Germinal center (tissue), 1 donor: ENCODE results near the gene TDP2.

Experiments
- DNase-seq: peaks from one replicate; pipeline ENCODE4 v3.0.0; 2012; ENCODE audit warnings: mixed read lengths, low spot score

The TDP2 gene, protein sequence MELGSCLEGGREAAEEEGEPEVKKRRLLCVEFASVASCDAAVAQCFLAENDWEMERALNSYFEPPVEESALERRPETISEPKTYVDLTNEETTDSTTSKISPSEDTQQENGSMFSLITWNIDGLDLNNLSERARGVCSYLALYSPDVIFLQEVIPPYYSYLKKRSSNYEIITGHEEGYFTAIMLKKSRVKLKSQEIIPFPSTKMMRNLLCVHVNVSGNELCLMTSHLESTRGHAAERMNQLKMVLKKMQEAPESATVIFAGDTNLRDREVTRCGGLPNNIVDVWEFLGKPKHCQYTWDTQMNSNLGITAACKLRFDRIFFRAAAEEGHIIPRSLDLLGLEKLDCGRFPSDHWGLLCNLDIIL

DNA sequence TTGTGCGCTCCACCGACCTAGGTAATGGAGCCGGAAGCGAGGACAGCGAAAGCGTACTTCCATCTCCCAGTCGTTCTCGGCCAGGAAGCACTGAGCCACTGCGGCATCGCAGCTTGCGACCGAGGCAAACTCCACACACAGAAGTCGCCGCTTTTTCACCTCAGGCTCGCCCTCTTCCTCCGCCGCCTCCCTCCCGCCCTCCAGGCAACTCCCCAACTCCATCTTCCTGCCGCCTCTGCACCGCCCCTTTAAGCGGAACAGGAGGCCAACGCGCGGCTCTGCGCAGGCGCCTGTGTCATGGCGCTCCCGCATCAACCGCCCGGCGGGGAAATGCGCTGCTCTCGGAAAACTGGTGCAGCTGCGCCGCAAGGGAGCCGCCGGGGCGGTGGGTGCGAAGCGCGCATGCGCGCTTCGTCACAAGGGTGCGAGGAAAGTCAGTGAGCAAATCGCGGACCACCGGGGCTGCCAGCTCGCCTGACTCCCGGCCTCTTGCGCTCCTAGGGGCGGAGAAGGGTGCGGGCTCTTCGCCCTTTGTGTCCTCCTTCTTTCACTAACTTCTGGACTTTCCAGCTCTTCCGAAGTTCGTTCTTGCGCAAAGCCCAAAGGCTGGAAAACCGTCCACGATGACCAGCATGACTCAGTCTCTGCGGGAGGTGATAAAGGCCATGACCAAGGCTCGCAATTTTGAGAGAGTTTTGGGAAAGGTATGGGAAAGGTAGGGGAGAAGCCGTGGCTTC is at the start of gene TDP2, which contains the start of gene ACOT13:
TDP2 (minus strand) TSS at position 259 of the 737 bp plus-strand sequence; CDS start at position 222, 37 bp downstream.
ACOT13 (plus strand) TSS at position 437 of the 737 bp plus-strand sequence; CDS start at position 624, 187 bp downstream.
- DNase-seq = peak; percentile 97

DNA sequence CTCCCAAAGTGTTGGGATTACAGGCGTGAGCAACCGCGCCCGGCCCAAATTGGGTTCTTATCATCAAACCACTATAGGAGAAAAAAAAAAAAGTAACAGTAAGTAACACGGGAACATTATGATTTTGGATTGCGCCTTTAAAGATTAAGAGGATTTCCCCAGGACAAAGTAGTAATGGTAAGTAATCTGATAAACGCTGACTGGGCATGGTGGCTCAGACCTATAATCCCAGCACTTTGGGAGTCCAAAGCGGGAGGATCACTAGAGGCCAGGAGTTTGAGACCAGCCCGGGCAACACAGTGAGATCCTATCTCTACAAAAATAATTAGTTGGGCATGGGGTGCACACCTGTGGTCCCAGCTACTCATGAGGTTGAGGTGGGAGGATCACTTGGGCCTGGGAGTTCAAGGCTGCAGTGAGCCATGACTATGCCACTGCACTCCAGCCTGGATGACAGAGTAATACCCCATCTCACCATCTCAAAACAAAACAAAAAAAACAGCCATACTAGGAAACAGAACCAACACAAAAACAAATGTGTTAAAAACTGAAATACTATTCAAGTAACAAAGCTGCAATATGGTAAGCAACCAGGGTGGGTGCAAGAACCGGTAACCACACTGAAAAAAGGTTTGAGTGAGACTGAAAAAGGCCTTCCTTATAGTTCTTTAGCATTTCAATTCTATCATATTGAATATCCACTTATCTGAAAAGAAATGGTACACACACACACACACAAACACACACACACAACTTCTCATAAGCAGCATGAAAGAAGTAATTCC is 44.0 kb upstream of the TDP2 start:
- no peak for DNase-seq

DNA sequence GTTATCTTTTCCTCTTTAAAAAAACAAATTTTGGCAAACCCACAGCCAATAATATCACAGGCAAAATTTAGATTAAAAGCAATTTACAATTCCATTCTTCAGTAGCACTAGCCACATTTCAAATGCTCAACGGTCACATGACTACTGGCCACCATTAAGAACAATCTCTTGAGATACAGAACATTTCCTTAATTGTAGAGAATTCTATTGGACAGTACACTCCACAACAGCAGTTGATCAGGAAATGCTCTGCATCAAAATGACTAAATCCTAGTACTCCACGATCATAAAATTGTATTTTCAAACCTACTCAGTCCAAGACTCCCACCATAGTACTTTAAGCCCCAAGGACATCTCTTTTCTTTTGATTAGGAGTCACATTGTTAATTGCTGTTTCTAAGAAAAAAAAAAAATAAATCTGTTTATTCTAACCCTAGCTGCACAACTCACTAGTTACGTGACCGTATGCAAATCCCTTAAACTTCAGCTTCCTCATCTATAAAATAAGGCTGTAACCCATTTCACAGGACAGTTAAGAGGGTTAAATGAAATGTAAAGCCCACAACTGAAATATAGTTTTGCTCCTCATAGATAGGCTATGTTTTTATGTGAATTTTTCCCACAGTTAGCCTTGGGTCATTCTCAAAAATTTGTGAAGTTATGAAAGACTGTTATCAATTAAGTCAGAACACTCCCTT is 42.5 kb upstream of the TDP2 start:
- DNase-seq = no peak

DNA sequence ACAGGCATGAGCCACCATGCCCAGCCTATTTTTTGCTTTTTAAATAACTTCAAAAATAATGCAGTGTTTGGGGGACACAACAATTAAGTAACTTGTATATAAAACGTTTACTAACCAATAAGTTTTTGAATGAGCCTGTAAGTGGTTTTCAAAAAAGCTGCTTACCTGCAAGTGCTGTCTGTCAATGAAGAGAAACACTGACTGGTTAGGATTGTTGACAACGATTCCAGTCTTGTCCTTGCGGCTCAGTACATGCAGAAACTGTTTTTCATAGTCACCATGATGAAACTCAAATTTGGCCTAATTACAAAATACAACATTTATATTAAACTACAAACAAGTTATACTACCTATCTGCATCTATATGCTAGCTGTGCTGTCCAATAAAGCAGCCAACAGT is 41.9 kb upstream of the TDP2 start:
- DNase-seq = no peak

DNA sequence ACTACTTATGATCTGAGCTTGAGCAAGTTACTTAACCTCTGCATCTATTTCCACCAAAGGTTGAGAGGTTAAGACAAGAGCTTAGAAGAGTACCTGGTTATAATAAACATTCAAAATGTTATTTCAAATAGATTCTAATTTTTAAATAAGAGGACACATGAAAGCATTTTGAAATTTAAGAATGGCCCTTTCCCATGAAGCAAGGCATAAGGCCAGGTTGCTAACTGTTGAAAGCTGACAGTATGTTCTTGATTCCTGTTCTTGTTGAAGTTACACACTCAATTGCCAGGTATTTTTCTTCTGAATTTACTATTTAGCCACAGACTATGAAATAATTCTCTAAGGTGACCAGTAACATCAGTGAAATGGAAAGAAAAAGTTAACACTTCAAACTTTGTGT is 37.8 kb upstream of the TDP2 start:
- DNase-seq = no peak

DNA sequence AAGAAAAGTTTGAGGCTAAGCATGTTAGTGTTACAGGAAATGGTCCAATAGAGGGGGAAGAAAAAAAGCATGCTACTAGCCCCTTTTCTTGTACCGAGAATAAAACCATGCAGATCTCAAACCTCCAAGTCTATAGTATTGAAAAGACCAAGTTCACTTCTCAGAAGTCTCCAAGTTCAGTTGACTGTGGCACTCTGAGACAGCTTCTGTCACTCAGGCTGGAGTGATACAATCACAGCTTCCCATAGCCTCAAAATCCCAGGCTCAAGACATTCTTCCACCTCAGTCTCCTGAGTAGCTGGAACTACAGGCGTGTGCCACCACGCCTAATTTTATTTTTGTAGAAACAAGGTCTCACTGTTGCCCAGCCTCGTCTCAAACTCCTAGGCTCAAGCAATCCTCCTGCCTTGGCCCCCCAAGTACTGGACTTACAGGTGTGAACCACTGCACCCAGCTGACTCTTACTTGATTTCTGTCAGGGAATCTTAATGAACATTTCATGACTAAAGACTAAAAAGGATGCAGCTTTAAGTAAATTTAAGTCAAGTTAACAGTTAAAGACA is 36.1 kb upstream of the TDP2 start:
- DNase-seq = no peak

DNA sequence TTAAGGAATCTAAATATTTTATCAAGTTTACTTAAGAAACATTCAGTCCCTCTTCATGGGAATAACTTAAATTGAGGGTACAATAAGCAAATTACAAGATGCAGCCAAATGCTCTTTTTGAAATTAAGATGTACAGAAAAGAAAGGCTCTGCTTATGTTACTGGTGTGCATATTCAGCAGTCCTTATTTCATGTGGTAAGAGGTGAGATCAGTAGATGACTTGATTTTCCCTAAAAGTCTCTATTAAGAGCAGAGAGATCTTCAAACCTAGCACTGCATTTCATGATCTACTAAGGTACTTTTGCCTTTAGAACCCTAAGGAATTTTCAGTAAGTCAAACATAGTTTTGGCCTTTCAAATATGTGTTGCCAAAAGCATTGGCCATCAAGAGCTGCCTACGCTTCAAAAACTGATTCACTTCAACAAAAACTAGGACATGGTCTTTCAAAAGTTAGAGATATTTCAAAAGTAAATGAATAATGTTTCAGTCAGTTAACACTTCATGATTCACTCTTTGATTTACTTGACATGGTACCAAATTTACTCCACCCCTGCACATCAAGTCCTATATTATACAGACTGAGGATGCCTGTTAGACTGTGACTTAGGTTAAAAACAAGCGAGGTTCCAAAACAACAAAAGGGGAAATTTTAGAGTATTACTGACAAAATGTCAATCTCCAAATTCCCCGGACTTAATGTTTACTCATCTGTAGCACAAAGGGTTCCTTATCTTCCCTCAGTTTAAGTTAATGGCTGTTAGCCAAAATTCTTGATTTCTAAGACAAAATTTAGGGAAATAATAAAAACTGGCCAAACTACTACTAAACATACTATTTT is 33.0 kb upstream of the TDP2 start:
- DNase-seq = no peak

DNA sequence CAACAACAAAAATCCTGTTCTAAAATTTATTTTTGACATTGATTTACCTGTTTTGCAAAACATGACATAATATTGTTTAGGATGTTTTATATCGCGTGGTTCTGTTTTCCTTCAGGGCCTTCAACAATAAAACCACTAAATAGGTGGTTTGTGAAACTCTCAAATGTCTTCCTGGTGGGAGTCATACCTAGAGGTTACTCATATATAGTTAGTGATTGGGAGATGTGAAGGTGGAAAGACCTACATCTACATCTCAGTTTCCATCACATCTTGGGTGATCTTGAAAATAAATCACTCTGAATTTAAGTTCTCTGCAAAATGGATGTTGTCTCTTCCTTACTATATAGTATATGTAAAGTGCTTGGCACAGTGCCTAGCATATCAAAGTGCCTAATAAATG is 29.4 kb upstream of the TDP2 start:
- no peak for DNase-seq

DNA sequence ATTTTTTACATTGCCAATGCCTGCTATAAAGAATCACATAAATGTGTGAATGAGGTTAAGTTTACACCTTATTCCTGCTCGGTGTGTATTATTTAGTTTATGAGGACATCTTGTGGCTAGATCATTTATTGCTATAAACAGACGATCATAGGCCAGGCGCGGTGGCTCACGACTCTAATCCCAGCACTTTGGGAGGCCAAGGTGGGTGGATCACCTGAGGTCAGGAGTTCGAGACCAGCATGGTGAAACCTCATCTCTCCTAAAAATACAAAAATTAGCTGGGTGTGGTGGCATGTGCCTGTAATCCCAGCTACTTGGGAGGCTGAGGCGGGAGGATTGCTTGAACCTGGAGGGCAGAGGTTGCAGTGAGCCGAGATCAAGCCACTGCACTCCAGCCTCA is 28.9 kb upstream of the TDP2 start:
- DNase-seq = peak; percentile 40

DNA sequence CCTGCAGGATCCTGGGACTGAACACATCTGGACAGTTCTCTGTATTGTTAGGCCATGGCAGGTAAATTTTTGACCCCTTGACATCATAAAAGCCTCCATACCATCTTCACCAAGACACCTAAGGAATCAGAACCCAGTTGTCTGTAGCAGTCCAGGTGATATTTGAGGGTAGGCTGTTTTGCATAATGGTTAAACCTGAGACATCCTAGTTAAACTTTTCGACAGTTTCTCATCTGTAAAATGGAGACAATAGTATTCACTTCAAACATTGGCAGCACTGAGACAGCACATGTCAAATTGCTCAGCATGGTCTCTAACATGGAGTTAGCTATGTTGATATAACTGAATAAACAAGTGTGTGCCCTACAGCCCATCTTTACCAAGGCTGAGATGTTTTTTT is 27.5 kb upstream of the TDP2 start:
- no peak for DNase-seq

DNA sequence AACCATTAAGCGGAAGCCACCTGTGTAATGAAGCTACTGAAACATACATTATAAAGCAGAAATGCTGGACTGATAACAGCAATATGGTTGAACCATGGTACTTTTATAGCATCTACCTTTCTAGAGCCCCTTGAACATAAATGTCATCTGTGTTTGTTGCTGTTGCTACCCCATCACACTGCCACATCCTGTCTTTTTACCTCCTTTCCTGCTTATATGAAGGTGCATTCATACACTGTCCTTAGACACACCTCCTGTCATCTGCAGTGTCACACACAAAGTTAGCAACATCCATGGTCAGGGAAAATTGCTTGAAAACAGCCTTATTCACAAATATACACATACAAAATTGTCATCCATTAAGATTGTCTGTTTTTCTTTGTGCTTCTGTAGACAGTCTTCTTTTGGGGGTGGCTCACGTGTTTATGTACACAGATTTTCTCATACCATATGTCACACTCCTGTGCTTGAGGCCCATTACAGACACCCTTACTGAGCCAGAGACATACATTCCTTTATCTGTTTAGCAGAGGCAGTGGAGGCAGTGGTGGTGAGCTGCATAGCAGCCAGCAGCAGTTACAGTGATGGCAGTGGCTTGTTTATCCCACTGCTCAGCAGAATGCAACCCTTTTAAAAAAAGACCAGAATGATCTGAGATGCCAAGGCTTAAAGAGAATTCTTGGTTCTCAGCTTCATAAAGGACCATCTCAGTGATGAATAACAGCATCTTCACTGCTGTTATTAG is 26.3 kb upstream of the TDP2 start:
- no peak for DNase-seq

DNA sequence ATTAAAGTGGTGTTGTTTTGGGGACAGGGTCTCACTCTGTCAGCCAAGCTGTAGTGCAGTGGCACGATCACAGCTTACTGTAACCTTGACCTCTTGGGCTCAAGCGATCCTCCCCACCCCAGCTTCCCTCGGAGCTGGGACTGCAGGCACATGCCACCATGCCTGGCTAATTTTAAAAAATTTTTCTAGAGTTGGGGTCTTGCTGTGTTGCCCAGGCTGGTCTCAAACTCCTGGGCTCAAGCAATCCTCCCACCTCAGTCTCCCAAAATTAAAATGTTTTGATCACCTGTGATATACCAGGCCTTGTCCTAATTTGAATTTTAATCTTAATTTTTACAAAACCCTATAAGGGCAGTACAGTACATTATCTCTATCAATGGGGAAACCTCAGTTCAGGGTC is 25.7 kb upstream of the TDP2 start:
- DNase-seq = no peak

DNA sequence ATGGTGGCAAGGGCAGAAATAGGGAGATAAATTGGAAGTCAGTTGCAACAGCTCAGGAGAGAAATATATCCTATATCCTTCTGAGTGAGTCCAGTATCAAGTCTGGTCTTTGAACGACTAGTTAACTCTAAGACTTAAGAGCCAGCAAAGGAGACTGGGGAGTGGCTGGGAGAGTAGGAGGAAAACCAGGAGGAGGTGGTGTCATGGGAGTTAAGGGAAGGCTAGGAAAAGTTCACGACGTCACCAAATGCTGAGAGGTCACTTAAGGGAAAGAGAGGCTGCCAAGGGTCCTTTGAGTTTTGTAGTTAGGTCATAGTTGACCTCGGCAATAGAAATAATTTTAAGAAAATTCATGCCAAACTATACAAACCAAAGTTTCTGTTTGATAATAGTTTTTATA is 25.3 kb upstream of the TDP2 start:
- no peak for DNase-seq

DNA sequence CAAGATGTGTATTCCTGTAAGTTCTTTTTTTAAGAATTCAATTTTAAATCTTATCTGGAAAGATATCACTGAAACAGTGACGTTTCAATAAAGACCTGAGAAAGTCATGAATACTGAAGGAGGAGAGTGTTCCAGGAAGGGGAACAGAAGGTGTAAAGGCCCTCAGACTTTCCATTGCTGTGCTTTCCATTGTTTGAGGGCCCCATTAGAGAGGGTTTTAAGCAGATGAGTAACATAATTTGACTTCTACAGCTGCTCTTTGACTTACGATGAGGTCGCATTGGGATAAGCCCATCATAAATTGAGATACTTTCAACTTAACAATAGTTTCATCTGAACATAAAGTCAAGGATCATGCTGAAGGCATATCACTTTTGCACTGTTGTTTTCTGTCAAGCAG is 24.9 kb upstream of the TDP2 start:
- DNase-seq = no peak

DNA sequence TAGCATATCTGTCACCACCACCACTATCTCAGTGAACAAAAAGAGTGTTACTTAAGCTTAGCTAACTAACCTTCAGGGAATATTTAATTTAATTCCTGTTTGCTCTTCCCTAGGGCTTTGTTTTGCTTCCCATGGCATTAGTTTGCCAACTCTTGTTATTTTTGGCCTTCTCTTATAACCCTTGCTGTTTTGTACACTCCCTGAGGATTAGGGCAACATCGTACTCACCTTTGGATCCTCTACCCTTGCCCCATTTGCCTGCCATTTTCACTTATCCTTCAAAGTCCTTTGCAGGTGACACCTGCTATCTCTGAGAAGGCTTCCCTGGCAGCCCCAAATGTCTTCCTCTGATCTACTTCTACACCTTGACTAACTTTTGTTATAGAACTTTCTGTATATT is 23.9 kb upstream of the TDP2 start:
- no peak for DNase-seq

DNA sequence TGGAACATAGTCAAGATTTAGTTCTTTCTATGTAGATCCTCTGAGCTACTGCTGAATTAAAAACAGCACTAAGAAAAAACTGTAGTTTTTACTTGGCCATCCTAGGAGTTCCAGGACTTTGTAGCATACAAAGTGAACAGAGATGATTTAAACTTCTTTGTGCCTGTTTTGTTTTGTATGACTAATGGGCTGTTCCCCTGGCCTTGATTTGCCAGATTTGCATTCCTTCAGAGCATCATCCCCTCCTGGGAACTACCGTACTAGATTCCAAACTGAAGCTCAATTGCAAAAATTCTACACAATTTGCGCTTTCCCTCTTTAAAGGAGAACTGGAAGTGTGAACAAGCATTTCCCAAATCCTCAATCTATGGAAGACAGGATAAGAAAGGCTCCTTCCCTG is 23.3 kb upstream of the TDP2 start:
- DNase-seq = no peak

DNA sequence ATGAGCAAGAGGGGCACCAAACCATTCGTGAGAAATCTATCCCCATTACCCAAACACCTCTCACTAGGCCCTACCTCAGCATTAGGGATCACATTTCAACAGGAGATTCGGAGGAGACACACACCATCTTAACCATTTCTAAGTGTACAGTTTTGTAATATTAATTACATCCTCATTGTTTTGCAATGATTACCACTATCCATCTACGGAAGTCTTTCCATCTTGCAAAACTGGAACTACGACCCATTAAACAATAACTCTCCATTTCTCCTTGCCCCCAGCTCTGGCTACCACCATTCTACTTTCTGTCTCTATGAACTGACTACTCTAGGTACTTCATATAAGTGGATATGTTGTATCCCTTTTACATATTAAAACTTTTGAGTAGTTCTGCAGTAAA is 20.2 kb upstream of the TDP2 start:
- no peak for DNase-seq

DNA sequence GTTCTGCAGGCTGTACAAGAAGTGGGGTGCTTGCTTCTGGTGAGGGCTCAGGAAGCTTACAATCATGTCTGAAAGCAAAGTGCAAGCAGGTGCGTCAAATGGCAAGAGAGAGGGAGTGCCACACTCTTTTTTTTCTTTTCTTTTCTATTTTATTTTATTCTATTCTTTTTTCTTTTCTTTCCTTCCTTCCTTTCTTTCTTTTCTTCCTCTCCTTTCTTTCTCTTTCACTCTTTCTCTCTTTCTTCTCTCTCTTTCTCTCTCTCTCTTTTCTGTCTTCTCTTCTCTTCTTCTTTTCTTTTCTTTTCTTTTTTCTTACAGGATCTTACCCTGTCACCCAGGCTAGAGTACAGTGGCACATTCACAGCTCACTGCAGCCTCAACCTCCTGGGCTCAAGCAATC is 19.7 kb upstream of the TDP2 start:
- DNase-seq = no peak

DNA sequence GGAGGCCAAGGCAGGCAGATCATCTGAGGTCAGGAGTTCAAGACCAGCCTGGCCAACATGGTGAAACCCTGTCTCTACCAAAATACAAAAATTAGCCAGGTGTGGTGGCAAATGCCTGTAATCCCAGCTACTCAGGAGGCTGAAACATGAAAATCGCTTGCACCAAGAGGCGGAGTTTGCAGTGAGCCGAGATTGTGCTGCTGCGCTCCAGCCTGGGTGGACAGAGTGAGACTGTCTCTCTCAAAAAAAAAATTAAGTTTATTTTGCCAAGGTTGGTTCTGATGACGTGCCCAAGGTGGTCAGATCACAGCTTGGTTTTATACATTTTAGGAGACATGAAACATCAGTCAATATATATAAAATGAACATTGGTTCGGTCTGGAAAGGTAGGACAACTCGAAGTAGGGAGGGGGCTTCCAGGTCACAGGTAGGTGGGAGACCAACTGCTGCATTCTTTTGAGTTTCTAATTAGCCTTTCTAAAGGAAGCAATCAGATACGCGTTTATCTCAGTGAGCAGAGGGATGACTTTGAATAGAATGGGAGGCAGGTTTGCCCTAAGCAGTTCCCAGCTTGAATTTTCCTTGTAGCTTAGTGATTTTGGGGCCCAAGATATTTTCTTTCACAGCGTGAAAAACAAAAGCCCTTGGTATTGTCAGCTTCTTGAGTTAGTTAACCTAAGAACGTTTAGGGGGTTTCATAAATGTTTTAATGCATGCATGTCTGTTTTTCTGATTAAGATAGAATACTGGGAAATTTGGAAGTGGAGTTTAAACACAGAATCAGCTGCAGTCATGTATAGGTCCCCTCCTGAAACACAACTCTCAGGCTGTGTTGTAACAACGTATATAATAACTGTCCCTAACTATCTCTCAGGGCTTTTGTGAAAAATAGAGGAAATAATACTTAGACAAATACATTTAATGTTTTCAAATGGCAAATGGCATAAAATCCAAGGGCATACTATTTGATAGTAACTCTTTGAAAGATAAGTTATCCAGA is 16.9 kb upstream of the TDP2 start:
- no peak for DNase-seq
